Natural killer cell (primary cell): ENCODE data around the gene LTF. TPM values are rescaled to one million over a fixed set of nuclear protein-coding genes. Genes with fewer than 3 reads are reported as not detected.

ENCODE experiments used
- ATAC-seq, 3 donors: fragments of 150-1000 bp in 2 of 3; fragments of 200-7000 bp in 1 of 3; cut with Tn5 transposase; 1 replicate in 1 of 3; 2 replicates in 2 of 3; pipeline ENCODE4 v1.10.0; 2021; ENCODE audit warnings: mild to moderate bottlenecking in 2 of 3, moderate library complexity in 2 of 3
- DNase-seq, 2 donors: peaks; one replicate each; pipeline versions ENCODE4 v3.0.0 to v3.0.0-alpha.2; 2013 to 2021; ENCODE audit warnings: mixed read lengths in 1 of 2
- H3K27ac ChIP-seq: one replicate; pipeline ENCODE4 v1.5.1; 2013; ENCODE audit warnings: mild to moderate bottlenecking, low read length
- H3K27me3 ChIP-seq: one replicate; pipeline ENCODE4 v1.6.1; 2013; ENCODE audit warnings: low read length; ENCODE audit not compliant: control insufficient read depth, insufficient read depth
- H3K36me3 ChIP-seq: one replicate; pipeline ENCODE4 v1.6.1; 2013; ENCODE audit warnings: low read length; ENCODE audit not compliant: control insufficient read depth, insufficient read depth
- H3K4me1 ChIP-seq: one replicate; pipeline ENCODE4 v1.6.1; 2013; ENCODE audit warnings: low read length; ENCODE audit not compliant: control insufficient read depth, insufficient read depth
- H3K4me3 ChIP-seq: one replicate; pipeline ENCODE4 v1.5.1; 2013; ENCODE audit warnings: low read length
- H3K9me3 ChIP-seq: one replicate; pipeline ENCODE4 v1.6.1; 2013; ENCODE audit warnings: low read length; ENCODE audit not compliant: control insufficient read depth, insufficient read depth
- H3K27ac Mint-ChIP-seq, 2 donors: one replicate each; pipeline ENCODE4 v1.8.0; 2022; ENCODE audit warnings: mild to moderate bottlenecking in 2 of 2, mixed read lengths in 2 of 2, moderate library complexity in 1 of 2
- H3K27me3 Mint-ChIP-seq, 2 donors: one replicate each; pipeline ENCODE4 v1.8.0; 2022; ENCODE audit warnings: low read depth in 2 of 2, mixed read lengths in 2 of 2
- H3K36me3 Mint-ChIP-seq: one replicate; pipeline ENCODE4 v1.8.0; 2022; ENCODE audit warnings: mixed read lengths
- H3K4me1 Mint-ChIP-seq, 2 donors: one replicate each; pipeline ENCODE4 v1.8.0; 2022; ENCODE audit warnings: mixed read lengths in 2 of 2
- H3K4me3 Mint-ChIP-seq: one replicate; pipeline ENCODE4 v1.8.0; 2022; ENCODE audit warnings: mild to moderate bottlenecking, moderate library complexity, mixed read lengths
- H3K9me3 Mint-ChIP-seq, 2 donors: one replicate each; pipeline ENCODE4 v1.8.0; 2022; ENCODE audit warnings: mixed read lengths in 2 of 2
- WGBS: methylation state at CpG from one replicate; pipeline ENCODE4 v1.1.7; 2013; ENCODE audit warnings: missing lambda C conversion rate; ENCODE audit not compliant: insufficient coverage; 5-methylcytosine and 5-hydroxymethylcytosine counted together
- intact Hi-C: fragments of 100-400 bp; cut with micrococcal nuclease; formaldehyde crosslinking; loops from one replicate; pipeline ENCODE4 v1.14.2; 2022
- total RNA-seq, 4 donors: library from RNA; stranded (reverse); fragments of 120-200 nt in 1 of 4; gene quantifications; one replicate each; pipeline versions ENCODE4 v1.2.3 to v1.2.4, GENCODE V29; 2013 to 2022
- TF ChIP-seq, protein P1 (sequence below): fragments of 200-600 bp; IDR thresholded peaks from one replicate; pipeline ENCODE4 v1.8.0; 2022; ENCODE audit warnings: antibody characterized with exemption

Gene LTF
- total RNA-seq, 3 donors from 2014 or later (not counting 1 experiment from before 2014, with no cell fraction given) = 1.0 to 1.1 TPM; not detected in 1

DNA sequence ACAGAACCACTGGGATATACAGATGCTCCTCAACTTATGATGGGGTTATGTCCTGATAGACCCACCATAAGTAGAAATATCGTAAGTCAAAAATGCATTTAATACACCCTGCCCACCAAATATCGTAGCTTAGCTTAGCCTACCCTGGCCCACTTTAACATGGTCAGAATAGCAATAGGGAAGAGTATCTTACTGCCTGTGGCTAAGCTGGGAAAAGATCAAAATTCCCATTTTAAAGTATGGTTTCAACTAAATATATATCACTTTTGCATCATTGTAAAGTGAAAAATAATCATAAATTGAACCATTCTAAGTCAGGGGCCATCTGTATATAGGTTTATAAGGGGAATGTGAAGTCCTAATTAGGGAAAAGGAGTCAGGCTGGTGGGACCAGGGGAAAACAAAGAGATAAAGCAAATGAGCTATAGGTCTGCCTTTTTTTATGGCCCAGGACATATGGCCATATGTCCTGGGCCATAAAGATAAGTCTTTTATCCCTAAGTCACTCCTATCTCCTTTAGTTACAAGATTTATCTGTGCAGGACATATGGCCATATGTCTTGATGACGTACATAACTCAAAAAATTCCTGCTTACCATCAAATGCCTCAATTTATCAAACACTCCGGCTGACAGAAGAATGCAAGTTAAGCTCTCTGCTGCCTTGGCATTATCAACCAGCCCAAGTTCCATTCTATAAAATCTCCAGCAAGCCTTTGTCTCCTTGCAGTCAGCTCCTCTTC, 44.3 kb upstream of the LTF start:
- no peaks in the 10 kb centered on the region for H3K9me3 Mint-ChIP-seq
- no peak overlapping the region for H3K27ac Mint-ChIP-seq
- H3K27me3 Mint-ChIP-seq = peaks cover 16 to 38% of the 10 kb centered on the region in 2 donors
- H3K4me1 Mint-ChIP-seq = peaks cover 0 to 10% of the 10 kb centered on the region in 2 donors
- no peak overlapping the region for H3K27ac ChIP-seq
- H3K4me1 ChIP-seq = no peaks in the 10 kb centered on the region
- H3K36me3 ChIP-seq = no peaks in the 10 kb centered on the region
- WGBS = 97% methylated on average over 2 of the region's 4 CpGs
- H3K27me3 ChIP-seq = no peaks in the 10 kb centered on the region
- no peak overlapping the region for H3K4me3 Mint-ChIP-seq
- DNase-seq (no peak), ATAC-seq (no peak)
- TF ChIP-seq, protein P1, sequence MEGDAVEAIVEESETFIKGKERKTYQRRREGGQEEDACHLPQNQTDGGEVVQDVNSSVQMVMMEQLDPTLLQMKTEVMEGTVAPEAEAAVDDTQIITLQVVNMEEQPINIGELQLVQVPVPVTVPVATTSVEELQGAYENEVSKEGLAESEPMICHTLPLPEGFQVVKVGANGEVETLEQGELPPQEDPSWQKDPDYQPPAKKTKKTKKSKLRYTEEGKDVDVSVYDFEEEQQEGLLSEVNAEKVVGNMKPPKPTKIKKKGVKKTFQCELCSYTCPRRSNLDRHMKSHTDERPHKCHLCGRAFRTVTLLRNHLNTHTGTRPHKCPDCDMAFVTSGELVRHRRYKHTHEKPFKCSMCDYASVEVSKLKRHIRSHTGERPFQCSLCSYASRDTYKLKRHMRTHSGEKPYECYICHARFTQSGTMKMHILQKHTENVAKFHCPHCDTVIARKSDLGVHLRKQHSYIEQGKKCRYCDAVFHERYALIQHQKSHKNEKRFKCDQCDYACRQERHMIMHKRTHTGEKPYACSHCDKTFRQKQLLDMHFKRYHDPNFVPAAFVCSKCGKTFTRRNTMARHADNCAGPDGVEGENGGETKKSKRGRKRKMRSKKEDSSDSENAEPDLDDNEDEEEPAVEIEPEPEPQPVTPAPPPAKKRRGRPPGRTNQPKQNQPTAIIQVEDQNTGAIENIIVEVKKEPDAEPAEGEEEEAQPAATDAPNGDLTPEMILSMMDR = no peak
- H3K4me3 ChIP-seq = no peak overlapping the region
- H3K36me3 Mint-ChIP-seq = no peaks in the 10 kb centered on the region
- H3K9me3 ChIP-seq = no peaks in the 10 kb centered on the region
- intact Hi-C loops = no loop called here

DNA sequence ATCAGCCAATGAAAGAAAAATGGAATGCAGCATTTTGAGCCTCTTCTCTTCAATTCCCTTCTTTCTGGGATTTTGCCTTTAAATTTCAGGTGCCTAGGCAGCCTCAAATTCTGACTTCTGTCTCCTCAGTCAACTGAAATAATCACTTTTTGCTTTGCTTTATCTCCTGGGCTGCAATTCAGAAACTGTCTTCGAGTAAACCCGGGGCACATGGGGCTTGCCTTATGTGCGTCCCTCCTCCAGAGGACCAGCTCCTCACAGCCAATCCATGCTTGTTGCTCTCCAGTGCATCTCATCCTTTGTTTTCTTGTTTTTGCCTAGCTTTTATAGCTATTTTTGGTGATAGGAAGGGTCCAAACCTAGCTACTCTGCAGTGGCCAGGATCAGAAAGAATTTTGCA, 41.8 kb upstream of the LTF start:
- H3K36me3 Mint-ChIP-seq = no peaks in the 10 kb centered on the region
- intact Hi-C loops = no loop called here
- Histone ChIP-seq H3K4me3 (no peak overlapping the region), H3K36me3 (no peaks in the 10 kb centered on the region), H3K27me3 (no peaks in the 10 kb centered on the region), H3K27ac (no peak overlapping the region), H3K9me3 (no peaks in the 10 kb centered on the region), H3K4me1 (no peaks in the 10 kb centered on the region)
- TF ChIP-seq, protein P1 = no peak
- DNase-seq = no peak
- H3K4me1 Mint-ChIP-seq = peaks cover 0 to 10% of the 10 kb centered on the region in 2 donors
- peaks cover 10 to 29% of the 10 kb centered on the region in 2 donors for H3K27me3 Mint-ChIP-seq
- no peaks in the 10 kb centered on the region for H3K9me3 Mint-ChIP-seq
- H3K27ac Mint-ChIP-seq = no peak overlapping the region
- no peak overlapping the region for H3K4me3 Mint-ChIP-seq
- 92% methylated on average over 3 of the region's 3 CpGs for WGBS
- ATAC-seq = no peak

DNA sequence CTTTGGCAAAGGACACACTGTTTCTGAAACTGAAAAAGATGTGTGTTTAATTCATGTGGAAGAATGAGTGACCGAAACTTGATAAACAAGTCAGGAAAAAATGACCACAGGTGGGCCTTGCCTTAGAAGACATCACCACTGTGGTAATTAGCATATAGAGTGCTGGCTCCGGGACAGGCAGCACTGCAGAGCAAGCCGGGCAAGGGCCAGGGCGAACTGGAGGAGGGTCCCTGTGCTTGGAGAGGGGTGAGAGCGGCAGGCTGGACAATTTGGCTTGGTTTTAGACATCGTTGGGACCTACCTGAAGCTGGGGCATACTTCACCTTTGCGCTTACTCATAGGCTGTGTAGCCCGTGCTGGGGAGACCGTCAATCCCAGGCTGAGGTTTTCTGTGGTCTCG, 41.2 kb upstream of the LTF start:
- Mint-ChIP-seq H3K27me3 (peaks cover 10 to 25% of the 10 kb centered on the region in 2 donors), H3K27ac (no peak overlapping the region), H3K9me3 (no peaks in the 10 kb centered on the region), H3K4me3 (no peak overlapping the region), H3K36me3 (no peaks in the 10 kb centered on the region), H3K4me1 (peaks cover 0 to 10% of the 10 kb centered on the region in 2 donors)
- Histone ChIP-seq H3K27ac (no peak overlapping the region), H3K9me3 (no peaks in the 10 kb centered on the region), H3K27me3 (no peaks in the 10 kb centered on the region), H3K4me3 (no peak overlapping the region), H3K36me3 (no peaks in the 10 kb centered on the region), H3K4me1 (no peaks in the 10 kb centered on the region)
- ATAC-seq (no peak), DNase-seq (no peak)
- TF ChIP-seq, protein P1 = no peak
- 81% methylated on average over 10 of the region's 10 CpGs for WGBS
- intact Hi-C loops = no loop called here

DNA sequence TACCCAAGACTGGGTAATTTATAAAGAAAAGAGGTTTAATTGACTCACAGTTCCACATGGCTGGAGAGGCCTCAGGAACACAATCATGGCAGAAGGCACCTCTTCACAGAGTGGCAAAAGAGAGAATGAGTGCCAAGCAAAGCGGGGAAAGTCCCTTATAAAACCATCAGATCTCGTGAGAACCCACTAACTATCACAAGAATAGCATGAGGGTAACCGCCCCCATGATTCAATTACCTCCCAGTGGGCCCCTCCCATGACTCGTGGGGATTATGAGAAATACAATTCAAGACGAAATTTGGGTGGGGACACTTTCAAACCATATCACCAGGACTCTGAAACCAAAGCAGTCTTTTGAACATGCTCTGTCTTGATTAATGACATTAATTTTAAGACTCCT, 40.1 kb upstream of the LTF start:
- DNase-seq = peak in 1 of 2 donors; percentile 50
- H3K27me3 Mint-ChIP-seq = peaks cover 10 to 19% of the 10 kb centered on the region in 2 donors
- Histone ChIP-seq H3K27ac (no peak overlapping the region), H3K4me3 (no peak overlapping the region), H3K27me3 (no peaks in the 10 kb centered on the region), H3K9me3 (no peaks in the 10 kb centered on the region), H3K36me3 (no peaks in the 10 kb centered on the region), H3K4me1 (no peaks in the 10 kb centered on the region)
- no peak overlapping the region for H3K4me3 Mint-ChIP-seq
- peak in 2 of 3 donors; percentile 66 to 80 for ATAC-seq
- no peaks in the 10 kb centered on the region for H3K36me3 Mint-ChIP-seq
- TF ChIP-seq, protein P1 = no peak
- peaks cover 0 to 10% of the 10 kb centered on the region in 2 donors for H3K4me1 Mint-ChIP-seq
- no peak overlapping the region for H3K27ac Mint-ChIP-seq
- intact Hi-C loops = no loop called here
- 21% methylated on average over 2 of the region's 5 CpGs for WGBS
- H3K9me3 Mint-ChIP-seq = no peaks in the 10 kb centered on the region
